Calu3 (cell line): ENCODE data around the gene SLC29A3. TPM values are rescaled to one million over a fixed set of nuclear protein-coding genes. Genes with fewer than 3 reads are reported as not detected.
"Not testable (repeated sequence)": the region's sequence is repeated elsewhere in the genome, so short reads cannot be mapped to it uniquely, and the experiment has no call there.

ENCODE experiments used
- BruUV-seq: library from RNA; stranded (reverse); fragments of 400-500 nt; replicated peaks from 2 replicates; lab custom pipeline; 2021; lab: Mats Ljungman, UMichigan
- CTCF ChIA-PET: fragments of 300-600 bp; sonication (Branson Sonifier 250); formaldehyde crosslinking; loops from one replicate; lab custom pipeline; 2022; ENCODE audit warnings: antibody characterized with exemption; lab: Charles Lee
- DNase-seq: peaks from one replicate; pipeline ENCODE4 v3.0.0; 2022
- H3K27ac Mint-ChIP-seq: one replicate; pipeline ENCODE4 v1.8.0; 2022; ENCODE audit warnings: mixed read lengths; ENCODE audit not compliant: unreplicated experiment
- H3K27me3 Mint-ChIP-seq: one replicate; pipeline ENCODE4 v1.8.0; 2022; ENCODE audit warnings: mixed read lengths; ENCODE audit not compliant: unreplicated experiment
- H3K36me3 Mint-ChIP-seq: one replicate; pipeline ENCODE4 v1.8.0; 2022; ENCODE audit warnings: mild to moderate bottlenecking, moderate library complexity, mixed read lengths; ENCODE audit not compliant: insufficient read depth, unreplicated experiment
- H3K4me1 Mint-ChIP-seq: one replicate; pipeline ENCODE4 v1.8.0; 2022; ENCODE audit warnings: mild to moderate bottlenecking, low read depth, mixed read lengths; ENCODE audit not compliant: unreplicated experiment
- H3K4me3 Mint-ChIP-seq: one replicate; pipeline ENCODE4 v1.8.0; 2022; ENCODE audit warnings: mild to moderate bottlenecking, low read depth, moderate library complexity, mixed read lengths; ENCODE audit not compliant: unreplicated experiment
- H3K9me3 Mint-ChIP-seq: one replicate; pipeline ENCODE4 v1.8.0; 2022; ENCODE audit warnings: low read depth, mixed read lengths; ENCODE audit not compliant: unreplicated experiment
- intact Hi-C: fragments of 100-400 bp; cut with micrococcal nuclease; formaldehyde crosslinking; loops from one replicate; pipeline ENCODE4 v1.10.0; 2022; ENCODE audit not compliant: unreplicated experiment
- total RNA-seq: library from RNA; stranded (reverse); gene quantifications from 2 replicates; pipeline ENCODE4 v1.2.3, GENCODE V29; 2022
- TF ChIP-seq, protein P1 (sequence below): fragments of 200-600 bp; IDR thresholded peaks from one replicate; pipeline ENCODE4 v1.8.0; 2022; ENCODE audit warnings: antibody characterized with exemption; ENCODE audit not compliant: unreplicated experiment

Gene SLC29A3
- total RNA-seq, 1 experiment from 2014 or later: 5.9 TPM

DNA sequence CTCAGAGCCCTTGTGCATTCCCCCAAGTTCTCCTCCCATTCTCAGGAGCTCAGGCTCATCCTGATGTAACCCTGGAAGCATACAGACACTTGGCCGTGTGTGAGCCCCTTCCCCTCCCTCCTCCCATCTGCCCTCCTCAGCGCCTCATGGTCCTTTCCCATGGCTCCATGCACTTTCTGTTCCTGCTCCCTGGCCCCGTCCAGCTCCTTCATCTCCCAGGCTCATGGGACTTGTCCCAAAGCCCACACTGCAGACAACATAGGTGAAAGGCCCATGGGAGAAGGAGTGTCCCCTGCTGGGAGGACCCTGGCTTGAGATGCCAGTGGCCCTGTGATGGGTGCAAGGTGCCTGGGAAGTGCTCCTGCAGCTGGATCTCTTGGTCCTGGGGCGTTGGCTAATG lies 24.2 kb upstream of the SLC29A3 start:
- Mint-ChIP-seq H3K9me3 (no peaks in the 10 kb centered on the region), H3K27ac (no peak overlapping the region), H3K36me3 (no peaks in the 10 kb centered on the region), H3K4me1 (peaks cover 6% of the 10 kb centered on the region), H3K4me3 (no peak overlapping the region), H3K27me3 (peaks cover 88% of the 10 kb centered on the region)
- DNase-seq: no peak
- CTCF ChIA-PET: no interaction called here
- BruUV-seq: no TSS peak
- TF ChIP-seq, protein P1, sequence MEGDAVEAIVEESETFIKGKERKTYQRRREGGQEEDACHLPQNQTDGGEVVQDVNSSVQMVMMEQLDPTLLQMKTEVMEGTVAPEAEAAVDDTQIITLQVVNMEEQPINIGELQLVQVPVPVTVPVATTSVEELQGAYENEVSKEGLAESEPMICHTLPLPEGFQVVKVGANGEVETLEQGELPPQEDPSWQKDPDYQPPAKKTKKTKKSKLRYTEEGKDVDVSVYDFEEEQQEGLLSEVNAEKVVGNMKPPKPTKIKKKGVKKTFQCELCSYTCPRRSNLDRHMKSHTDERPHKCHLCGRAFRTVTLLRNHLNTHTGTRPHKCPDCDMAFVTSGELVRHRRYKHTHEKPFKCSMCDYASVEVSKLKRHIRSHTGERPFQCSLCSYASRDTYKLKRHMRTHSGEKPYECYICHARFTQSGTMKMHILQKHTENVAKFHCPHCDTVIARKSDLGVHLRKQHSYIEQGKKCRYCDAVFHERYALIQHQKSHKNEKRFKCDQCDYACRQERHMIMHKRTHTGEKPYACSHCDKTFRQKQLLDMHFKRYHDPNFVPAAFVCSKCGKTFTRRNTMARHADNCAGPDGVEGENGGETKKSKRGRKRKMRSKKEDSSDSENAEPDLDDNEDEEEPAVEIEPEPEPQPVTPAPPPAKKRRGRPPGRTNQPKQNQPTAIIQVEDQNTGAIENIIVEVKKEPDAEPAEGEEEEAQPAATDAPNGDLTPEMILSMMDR: no peak
- intact Hi-C loops: no loop called here

DNA sequence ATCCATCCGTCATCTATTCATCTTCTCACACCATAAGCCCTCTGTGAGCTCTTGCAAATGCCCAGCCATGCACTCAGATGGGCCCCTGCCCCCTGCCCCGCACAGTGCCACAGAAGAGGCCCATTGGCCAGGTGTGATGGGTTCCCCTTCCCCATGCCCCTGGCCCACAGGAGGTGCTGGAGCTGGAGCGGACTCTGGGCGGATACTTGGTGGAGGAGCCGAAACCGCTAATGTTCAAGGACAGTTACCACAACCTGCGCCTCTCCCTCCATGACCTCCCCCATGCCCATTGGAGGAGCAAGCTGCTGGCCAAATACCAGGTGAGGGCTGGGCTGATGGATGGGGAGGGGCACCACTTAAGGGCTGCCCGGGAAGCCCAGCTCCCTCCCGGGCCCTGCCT lies 23.4 kb upstream of the SLC29A3 start:
- Mint-ChIP-seq H3K9me3 (no peaks in the 10 kb centered on the region), H3K4me1 (peaks cover 6% of the 10 kb centered on the region), H3K36me3 (no peaks in the 10 kb centered on the region), H3K27me3 (peaks cover 89% of the 10 kb centered on the region), H3K27ac (no peak overlapping the region), H3K4me3 (no peak overlapping the region)
- BruUV-seq: no TSS peak
- CTCF ChIA-PET: no interaction called here
- intact Hi-C loops: no loop called here
- TF ChIP-seq, protein P1: no peak
- DNase-seq: no peak

DNA sequence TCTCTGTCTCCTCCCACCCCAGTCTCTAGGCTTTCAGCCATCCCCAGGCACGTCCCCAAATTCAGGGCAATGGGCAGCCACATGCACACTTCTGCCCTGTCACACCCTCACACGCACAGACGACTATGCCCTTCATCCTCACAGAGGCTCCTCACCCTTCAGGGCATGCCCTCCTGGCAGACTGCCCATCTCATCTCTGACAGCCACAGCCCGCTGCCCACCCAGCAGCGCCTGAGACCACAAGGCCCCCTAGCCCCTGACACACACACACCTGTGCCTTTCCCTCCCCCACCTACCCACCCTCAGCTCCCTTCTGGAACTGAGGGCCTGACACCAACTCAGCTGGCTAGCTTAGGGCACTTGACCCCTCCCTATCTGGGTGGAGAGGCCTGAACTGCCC lies 23.0 kb upstream of the SLC29A3 start:
- Mint-ChIP-seq H3K36me3 (no peaks in the 10 kb centered on the region), H3K4me3 (no peak overlapping the region), H3K27ac (no peak overlapping the region), H3K9me3 (no peaks in the 10 kb centered on the region), H3K4me1 (peaks cover 6% of the 10 kb centered on the region), H3K27me3 (peaks cover 89% of the 10 kb centered on the region)
- DNase-seq: no peak
- BruUV-seq: no TSS peak
- intact Hi-C loops: no loop called here
- CTCF ChIA-PET: interaction anchor here (0.7 kb wide), 1 partner anchor 477 kb away, joined by 3 read pairs; no protein-coding TSS in a partner anchor
- TF ChIP-seq, protein P1: no peak

DNA sequence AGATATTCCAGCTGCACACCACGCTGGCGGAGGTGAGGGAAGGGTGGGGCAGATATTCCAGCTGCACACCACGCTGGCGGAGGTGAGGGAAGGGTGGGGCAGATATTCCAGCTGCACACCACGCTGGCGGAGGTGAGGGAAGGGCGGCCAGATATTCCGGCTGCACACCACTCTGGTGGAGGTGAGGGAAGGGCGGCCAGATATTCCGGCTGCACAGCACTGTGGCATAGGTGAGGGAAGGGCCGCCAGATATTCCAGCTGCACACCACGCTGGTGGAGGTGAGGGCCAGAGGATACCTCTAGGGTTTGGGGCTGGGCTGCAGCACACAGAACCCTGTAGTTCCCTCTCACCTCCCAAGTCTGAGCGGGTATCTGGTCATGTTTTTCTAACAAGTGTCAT lies 22.2 kb upstream of the SLC29A3 start:
- DNase-seq, H3K27ac Mint-ChIP-seq, H3K36me3 Mint-ChIP-seq, BruUV-seq, H3K4me1 Mint-ChIP-seq, intact Hi-C loops, H3K4me3 Mint-ChIP-seq, H3K9me3 Mint-ChIP-seq: not testable (repeated sequence)
- CTCF ChIA-PET: interaction anchor here (0.7 kb wide), 1 partner anchor 478 kb away, joined by 3 read pairs; no protein-coding TSS in a partner anchor
- H3K27me3 Mint-ChIP-seq: peaks cover 89% of the 10 kb centered on the region

DNA sequence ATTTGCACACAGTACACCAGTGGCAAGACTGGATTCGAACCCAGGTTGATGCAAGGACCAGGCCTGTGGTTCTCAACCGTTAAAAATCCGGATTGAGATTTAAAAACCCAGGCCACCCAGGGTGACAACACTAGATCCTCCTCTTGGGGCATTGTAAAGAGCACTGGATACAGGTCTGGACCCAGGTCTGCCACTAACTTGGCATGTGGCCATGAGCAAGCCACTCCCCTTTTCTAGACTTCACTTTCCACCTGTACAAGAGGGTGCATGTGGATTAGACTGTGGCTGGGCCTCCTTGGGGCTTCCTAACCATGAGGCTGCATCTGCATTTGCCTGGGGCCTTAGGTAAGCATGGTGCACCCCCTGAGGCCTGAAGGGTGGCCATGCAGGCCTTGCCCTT lies 21.7 kb upstream of the SLC29A3 start:
- Mint-ChIP-seq H3K4me1 (peaks cover 6% of the 10 kb centered on the region), H3K27me3 (peaks cover 89% of the 10 kb centered on the region), H3K27ac (no peak overlapping the region), H3K9me3 (no peaks in the 10 kb centered on the region), H3K4me3 (no peak overlapping the region), H3K36me3 (no peaks in the 10 kb centered on the region)
- TF ChIP-seq, protein P1: no peak
- no peak for DNase-seq
- BruUV-seq: no TSS peak
- CTCF ChIA-PET: no interaction called here
- intact Hi-C loops: no loop called here
